IPS DF 19.7 (cell line): ENCODE results near the gene DAPK2.

ENCODE experiments used
- DNase-seq: peaks from one replicate; pipeline ENCODE4 v3.0.0-alpha.2; 2013; ENCODE audit warnings: low read depth, low spot score

The DAPK2 gene

DNA sequence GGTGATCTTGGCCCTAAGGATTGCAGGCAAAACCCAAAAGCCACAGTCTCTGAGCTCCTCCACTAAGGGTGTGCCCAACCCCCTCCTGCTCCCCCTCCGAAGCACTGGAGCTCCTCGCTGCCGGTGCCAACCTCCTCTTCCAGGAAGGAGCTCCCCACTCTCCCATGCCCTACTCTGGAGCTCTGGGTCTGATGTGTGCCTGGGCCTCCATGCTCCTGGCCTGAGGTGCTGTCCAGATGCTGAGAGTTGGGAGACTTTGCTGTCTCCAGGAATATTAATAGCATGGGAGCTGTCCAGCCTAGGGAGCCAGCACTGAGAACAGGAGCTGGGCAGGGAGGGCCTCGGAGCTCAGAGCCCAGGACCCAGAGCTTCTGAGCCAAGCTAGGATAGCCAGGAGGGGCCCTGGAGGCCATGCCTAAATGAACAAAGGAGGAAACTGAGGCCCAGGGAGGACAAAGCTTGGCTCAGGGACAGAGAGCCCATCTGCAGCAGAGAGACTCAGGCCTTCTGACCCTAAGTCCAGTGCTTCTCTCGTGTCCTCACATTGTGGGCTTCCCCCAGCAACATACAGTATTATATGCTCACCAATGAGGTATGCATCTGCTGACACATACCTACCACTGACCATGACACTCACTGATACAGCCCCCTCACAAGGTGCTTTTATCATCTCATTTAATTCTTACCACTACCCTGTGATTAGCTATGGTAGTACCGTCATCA, 175.6 kb downstream of the DAPK2 start:
- DNase-seq, result peak; percentile 38

DNA sequence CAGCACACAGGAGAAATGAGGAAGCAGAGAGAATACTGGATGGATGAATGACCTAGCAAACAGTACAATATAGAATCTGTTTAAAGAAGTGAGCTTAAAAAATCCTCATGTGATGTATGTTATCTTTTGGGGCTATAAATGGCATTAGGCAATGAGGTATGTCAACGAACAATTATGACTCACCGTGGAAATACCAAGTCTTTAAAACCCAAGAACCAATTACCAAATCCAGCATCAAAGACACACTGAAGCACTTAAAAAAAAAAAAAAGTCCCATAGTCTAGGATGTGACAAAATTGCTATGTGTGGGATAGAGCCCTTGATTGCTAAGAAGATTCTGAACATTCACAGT, 176.3 kb downstream of the DAPK2 start:
- no peak for DNase-seq

DNA sequence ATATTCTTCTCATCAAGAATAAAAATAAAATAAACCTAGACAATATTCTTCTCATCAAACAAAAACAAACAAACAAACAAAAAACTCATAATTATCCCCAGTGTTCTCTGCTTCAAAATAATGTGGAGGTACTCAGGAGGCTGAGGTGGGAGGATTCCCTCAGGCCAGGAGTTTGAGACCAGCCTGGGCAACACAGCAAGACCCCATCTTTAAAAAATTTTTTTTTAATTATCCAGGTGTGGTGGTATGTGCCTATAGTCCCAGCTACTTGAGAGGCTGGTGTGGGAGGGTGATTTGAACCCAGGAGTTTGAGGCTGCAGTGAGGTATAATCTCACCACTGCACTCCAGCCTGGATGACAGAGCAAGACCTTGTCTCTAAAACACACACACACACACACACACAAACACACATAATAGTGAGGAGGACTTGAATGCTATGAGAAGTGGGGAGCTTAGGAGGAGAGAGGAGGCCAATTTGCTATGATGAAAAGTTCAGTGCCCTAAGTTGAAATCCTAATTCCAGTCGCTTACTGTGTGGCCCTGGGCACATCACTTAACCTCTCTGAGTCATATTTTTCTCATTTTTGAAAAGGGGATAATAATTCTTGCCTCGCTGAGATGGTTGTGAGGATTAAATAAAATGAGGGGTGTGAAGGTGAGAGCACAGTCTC, 176.8 kb downstream of the DAPK2 start:
- no peak for DNase-seq

DNA sequence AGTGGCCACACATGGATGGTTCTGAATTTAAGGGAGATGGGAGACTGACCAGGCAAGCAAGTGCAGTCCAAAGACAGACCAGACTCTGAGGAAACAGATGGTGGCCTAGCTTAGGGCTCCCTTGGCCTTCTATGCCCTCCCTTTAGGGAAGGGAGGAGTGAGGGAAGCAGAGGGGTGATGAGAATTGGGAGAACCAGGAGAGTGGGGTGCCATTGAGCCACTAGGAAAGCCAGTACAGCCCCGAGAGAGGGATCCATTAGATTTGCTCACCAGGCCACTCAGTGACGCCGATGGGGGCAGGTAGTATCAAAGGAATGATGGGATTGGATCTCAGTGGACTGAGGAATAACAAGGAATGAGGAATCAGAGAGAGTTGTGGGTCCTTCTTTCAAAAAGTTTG, 182.1 kb downstream of the DAPK2 start:
- DNase-seq, result no peak

DNA sequence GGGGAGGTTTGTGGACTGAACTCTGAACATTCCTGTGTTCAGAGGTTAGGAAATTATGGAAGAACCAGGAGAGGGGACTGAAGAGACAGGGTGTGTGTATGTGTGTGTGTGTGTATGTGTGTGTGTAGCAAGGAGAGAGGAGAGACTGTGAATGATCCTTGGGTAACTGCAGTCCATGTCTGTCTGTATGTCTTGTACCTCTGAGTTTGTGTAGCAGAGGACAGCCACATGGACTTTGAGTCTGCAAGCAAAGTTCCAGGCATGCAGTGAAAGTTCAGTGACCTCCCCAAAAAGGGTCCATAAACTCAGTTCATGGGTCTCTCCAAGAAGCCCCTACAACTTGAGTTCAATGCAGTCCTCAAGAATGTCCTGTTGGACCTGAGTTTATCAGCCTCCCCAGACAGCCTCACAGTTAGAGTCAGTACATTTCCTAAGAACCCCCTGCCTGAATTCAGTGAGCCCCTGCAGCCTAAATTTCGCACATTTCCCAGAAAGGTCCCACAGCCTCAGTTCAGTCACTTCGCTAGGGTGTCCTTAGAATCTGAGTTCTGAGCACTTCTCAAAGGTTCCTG, 184.3 kb downstream of the DAPK2 start:
- no peak for DNase-seq

DNA sequence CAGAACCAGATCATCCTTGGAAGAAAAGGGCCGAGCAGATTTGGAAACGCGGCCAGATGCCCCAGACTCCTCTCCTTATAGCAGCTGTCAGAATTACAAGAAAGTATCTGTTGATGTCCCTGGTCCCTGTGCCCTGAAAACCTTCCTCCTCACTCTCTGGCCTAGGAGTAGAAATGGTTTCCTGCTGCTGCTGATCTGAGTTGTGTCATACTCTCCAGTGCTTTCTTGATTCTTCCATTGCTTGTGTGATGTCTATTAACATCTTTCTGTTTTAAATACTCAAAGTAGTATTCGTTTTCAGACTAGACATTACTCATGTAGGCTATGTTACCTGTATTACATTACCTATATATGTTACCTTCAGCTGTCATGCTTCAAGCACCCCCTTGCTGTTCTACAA, 185.7 kb downstream of the DAPK2 start:
- DNase-seq, result no peak

DNA sequence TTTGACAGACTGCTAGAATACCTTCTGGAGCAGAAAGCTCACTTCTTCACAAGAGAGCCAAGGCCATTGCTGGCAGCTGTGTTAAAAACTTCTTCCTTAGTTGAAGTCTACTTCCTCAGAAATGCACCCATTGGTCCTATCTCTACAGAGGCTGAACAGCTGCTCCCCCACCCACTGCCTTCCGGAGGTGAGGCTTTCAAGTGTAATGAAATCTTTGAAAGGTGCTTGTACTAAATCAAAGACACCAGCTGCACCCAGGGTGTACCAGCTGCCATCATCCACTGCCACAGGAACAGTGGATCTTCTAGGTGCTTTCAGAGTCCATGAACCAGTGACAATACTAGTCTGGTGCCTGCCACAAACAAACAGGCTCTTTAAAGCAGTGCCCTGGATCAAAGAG, 186.1 kb downstream of the DAPK2 start:
- no peak for DNase-seq

DNA sequence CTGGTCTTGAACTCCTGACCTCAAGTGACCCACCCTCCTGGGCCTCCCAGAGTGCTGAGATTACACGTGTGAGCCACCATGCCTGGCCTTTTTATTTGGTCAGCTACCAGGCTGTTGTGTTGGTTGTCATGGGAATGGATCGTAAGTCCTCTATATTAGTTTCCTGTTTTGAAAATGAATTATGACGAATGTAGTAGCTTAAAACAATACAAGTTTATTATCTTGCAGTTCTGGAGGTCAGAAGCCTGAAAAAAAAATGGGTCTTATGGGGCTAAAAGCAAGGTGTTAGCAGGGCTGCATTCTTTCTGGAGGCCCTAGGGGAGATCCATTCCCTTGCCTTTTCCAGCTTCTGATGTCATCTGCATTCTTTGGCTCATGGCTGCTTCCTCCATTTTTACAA, 187.4 kb downstream of the DAPK2 start:
- DNase-seq, result no peak

DNA sequence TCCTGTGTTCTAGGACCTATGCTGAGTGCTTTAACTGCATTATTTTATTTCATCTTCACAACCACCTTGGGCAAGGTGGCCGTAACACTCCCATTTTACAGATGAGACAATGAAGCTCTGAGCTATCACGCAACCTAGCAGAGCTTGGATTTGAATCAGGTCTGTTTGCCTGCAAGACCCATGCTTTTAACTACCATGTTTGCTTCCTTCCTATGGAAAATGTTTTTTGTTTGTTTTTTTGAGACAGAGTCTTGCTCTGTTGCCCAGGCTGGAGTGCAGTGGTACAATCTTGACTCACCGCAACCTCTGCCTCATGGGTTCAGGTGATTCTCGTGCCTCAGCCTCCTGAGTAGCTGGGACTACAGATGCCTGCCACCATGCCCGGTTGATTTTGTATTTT, 187.8 kb downstream of the DAPK2 start:
- DNase-seq, result no peak

DNA sequence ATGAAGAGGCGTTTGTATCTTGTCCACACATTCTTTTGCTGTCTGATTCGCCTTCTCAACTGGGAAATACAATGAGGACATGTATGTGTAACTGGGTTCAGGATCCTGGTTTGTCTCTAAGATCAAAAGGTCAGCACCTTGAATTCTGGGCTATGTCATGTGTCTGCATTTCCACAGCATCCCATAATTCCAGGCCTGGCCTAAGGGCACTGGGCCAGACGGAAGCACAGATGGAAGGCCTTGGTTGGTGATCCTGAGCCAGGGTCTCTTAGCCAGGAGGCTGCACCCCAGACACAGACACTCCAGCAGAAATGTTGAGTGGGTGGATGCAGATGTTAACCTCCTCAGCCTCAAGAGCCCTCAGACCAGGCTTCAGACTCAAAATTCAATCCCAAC, 188.8 kb downstream of the DAPK2 start:
- no peak for DNase-seq
